Measurements from ENCODE around the gene TP53BP2. TPM values are rescaled to one million over a fixed set of nuclear protein-coding genes. Genes with fewer than 3 reads are reported as not detected.
A peak's percentile ranks its signal among the peaks of the same experiment; 100 is the strongest.
"Not testable (repeated sequence)": the region's sequence is repeated elsewhere in the genome, so short reads cannot be mapped to it uniquely, and the experiment has no call there.

The TP53BP2 gene
- total RNA-seq, 2 donors from 2014 or later = 54.6 to 58.1 TPM

- no peak overlapping the region for H3K4me3 Mint-ChIP-seq
- no peaks in the 10 kb centered on the region for H3K27me3 Mint-ChIP-seq (ENCODE audit: low read depth)
- no peaks in the 10 kb centered on the region for H3K36me3 Mint-ChIP-seq (ENCODE audit: insufficient read depth in 2 of 2)
- no peak for DNase-seq
- ATAC-seq (replicated peaks in 1 of 2) = no peak
- no peak overlapping the region for H3K27ac Mint-ChIP-seq
- no peaks in the 10 kb centered on the region for H3K4me1 Mint-ChIP-seq (ENCODE audit: low read depth)
- no peaks in the 10 kb centered on the region for H3K9me3 Mint-ChIP-seq
Measured at GRCh38 chr1:223741861-223742260, 103.9 kb downstream of the TP53BP2 start.

- not testable (repeated sequence) for H3K27ac Mint-ChIP-seq
Measured at GRCh38 chr1:223740038-223740736, 105.6 kb downstream of the TP53BP2 start.

GRCh38 chr1:223739366-223740037, 106.2 kb downstream of the TP53BP2 start:
- ATAC-seq (replicated peaks in 1 of 2) (no peak), DNase-seq (no peak)
- Mint-ChIP-seq H3K27ac (no peak overlapping the region), H3K36me3 (ENCODE audit: insufficient read depth in 2 of 2) (no peaks in the 10 kb centered on the region), H3K27me3 (ENCODE audit: low read depth) (no peaks in the 10 kb centered on the region), H3K4me1 (ENCODE audit: low read depth) (no peaks in the 10 kb centered on the region), H3K4me3 (no peak overlapping the region), H3K9me3 (no peaks in the 10 kb centered on the region)

More at GRCh38 chr1:223740038-223740736, 105.6 kb downstream of the TP53BP2 start:
- H3K4me3 Mint-ChIP-seq; H3K36me3 Mint-ChIP-seq (ENCODE audit: insufficient read depth in 2 of 2); H3K9me3 Mint-ChIP-seq; ATAC-seq (replicated peaks in 1 of 2); H3K4me1 Mint-ChIP-seq (ENCODE audit: low read depth); DNase-seq; H3K27me3 Mint-ChIP-seq (ENCODE audit: low read depth): not testable (repeated sequence)

GRCh38 chr1:223738465-223739365, 107.0 kb downstream of the TP53BP2 start:
- H3K27me3 Mint-ChIP-seq (ENCODE audit: low read depth) = no peaks in the 10 kb centered on the region
- no peaks in the 10 kb centered on the region for H3K36me3 Mint-ChIP-seq (ENCODE audit: insufficient read depth in 2 of 2)
- DNase-seq (no peak), ATAC-seq (replicated peaks in 1 of 2) (no peak)
- H3K27ac Mint-ChIP-seq = peak overlapping the region; percentile 11
- no peaks in the 10 kb centered on the region for H3K9me3 Mint-ChIP-seq
- no peak overlapping the region for H3K4me3 Mint-ChIP-seq
- H3K4me1 Mint-ChIP-seq (ENCODE audit: low read depth) = no peaks in the 10 kb centered on the region

GRCh38 chr1:223737342-223737741, 108.4 kb downstream of the TP53BP2 start:
- H3K36me3 Mint-ChIP-seq (ENCODE audit: insufficient read depth in 2 of 2) = no peaks in the 10 kb centered on the region
- no peaks in the 10 kb centered on the region for H3K4me1 Mint-ChIP-seq (ENCODE audit: low read depth)
- no peaks in the 10 kb centered on the region for H3K9me3 Mint-ChIP-seq
- ATAC-seq (replicated peaks in 1 of 2) = no peak
- H3K27me3 Mint-ChIP-seq (ENCODE audit: low read depth) = no peaks in the 10 kb centered on the region
- no peak for DNase-seq
- H3K27ac Mint-ChIP-seq = no peak overlapping the region
- H3K4me3 Mint-ChIP-seq = no peak overlapping the region

- not testable (repeated sequence) for DNase-seq; H3K4me3 Mint-ChIP-seq; H3K27me3 Mint-ChIP-seq (ENCODE audit: low read depth); ATAC-seq (replicated peaks in 1 of 2); H3K36me3 Mint-ChIP-seq (ENCODE audit: insufficient read depth in 2 of 2); H3K9me3 Mint-ChIP-seq; H3K4me1 Mint-ChIP-seq (ENCODE audit: low read depth)
- H3K27ac Mint-ChIP-seq = peak overlapping the region; percentile 34
Measured at GRCh38 chr1:223736638-223737037, 109.1 kb downstream of the TP53BP2 start.

- Mint-ChIP-seq H3K4me3 (no peak overlapping the region), H3K36me3 (ENCODE audit: insufficient read depth in 2 of 2) (no peaks in the 10 kb centered on the region), H3K27ac (no peak overlapping the region), H3K27me3 (ENCODE audit: low read depth) (no peaks in the 10 kb centered on the region), H3K4me1 (ENCODE audit: low read depth) (peaks cover 8% of the 10 kb centered on the region), H3K9me3 (no peaks in the 10 kb centered on the region)
- ATAC-seq (replicated peaks in 1 of 2) (no peak), DNase-seq (no peak)
Measured at GRCh38 chr1:223733898-223734852, 111.6 kb downstream of the TP53BP2 start.

GRCh38 chr1:223732993-223733798, 112.6 kb downstream of the TP53BP2 start:
- Mint-ChIP-seq H3K9me3 (no peaks in the 10 kb centered on the region), H3K4me1 (ENCODE audit: low read depth) (peaks cover 16% of the 10 kb centered on the region), H3K36me3 (ENCODE audit: insufficient read depth in 2 of 2) (peaks cover 0 to 5% of the 10 kb centered on the region in 2 donors), H3K27ac (no peak overlapping the region), H3K27me3 (ENCODE audit: low read depth) (no peaks in the 10 kb centered on the region), H3K4me3 (no peak overlapping the region)
- no peak for ATAC-seq (replicated peaks in 1 of 2)
- no peak for DNase-seq

GRCh38 chr1:223731133-223731770, 114.5 kb downstream of the TP53BP2 start:
- Mint-ChIP-seq H3K4me3 (no peak overlapping the region), H3K4me1 (ENCODE audit: low read depth) (peaks cover 35% of the 10 kb centered on the region), H3K9me3 (no peaks in the 10 kb centered on the region), H3K27me3 (ENCODE audit: low read depth) (no peaks in the 10 kb centered on the region), H3K36me3 (ENCODE audit: insufficient read depth in 2 of 2) (peaks cover 3 to 7% of the 10 kb centered on the region in 2 donors), H3K27ac (no peak overlapping the region)
- ATAC-seq (replicated peaks in 1 of 2) (no peak), DNase-seq (no peak)

GRCh38 chr1:223730479-223731132, 115.1 kb downstream of the TP53BP2 start:
- Mint-ChIP-seq H3K27ac (peak overlapping the region; percentile 52), H3K4me3 (no peak overlapping the region), H3K36me3 (ENCODE audit: insufficient read depth in 2 of 2) (peaks cover 3 to 7% of the 10 kb centered on the region in 2 donors), H3K4me1 (ENCODE audit: low read depth) (peaks cover 42% of the 10 kb centered on the region), H3K27me3 (ENCODE audit: low read depth) (no peaks in the 10 kb centered on the region), H3K9me3 (no peaks in the 10 kb centered on the region)
- ATAC-seq (replicated peaks in 1 of 2) (no peak), DNase-seq (no peak)

GRCh38 chr1:223729906-223730305, 115.8 kb downstream of the TP53BP2 start:
- H3K4me1 Mint-ChIP-seq (ENCODE audit: low read depth) = peaks cover 47% of the 10 kb centered on the region
- peaks cover 3 to 8% of the 10 kb centered on the region in 2 donors for H3K36me3 Mint-ChIP-seq (ENCODE audit: insufficient read depth in 2 of 2)
- no peak overlapping the region for H3K27ac Mint-ChIP-seq
- H3K9me3 Mint-ChIP-seq = no peaks in the 10 kb centered on the region
- no peak for ATAC-seq (replicated peaks in 1 of 2)
- no peak for DNase-seq
- no peak overlapping the region for H3K4me3 Mint-ChIP-seq
- H3K27me3 Mint-ChIP-seq (ENCODE audit: low read depth) = no peaks in the 10 kb centered on the region

All from activated T-cell treated with anti-CD3 and anti-CD28 coated beads, Interleukin-2, amount 50 U/mL, for 72 hours (primary cell).